Measurements from ENCODE around the gene NANOGP8. TPM values are rescaled to one million over a fixed set of nuclear protein-coding genes. Genes with fewer than 3 reads are reported as not detected.

The NANOGP8 gene
- total RNA-seq, 2 experiments from 2014 or later, result not detected

DNA sequence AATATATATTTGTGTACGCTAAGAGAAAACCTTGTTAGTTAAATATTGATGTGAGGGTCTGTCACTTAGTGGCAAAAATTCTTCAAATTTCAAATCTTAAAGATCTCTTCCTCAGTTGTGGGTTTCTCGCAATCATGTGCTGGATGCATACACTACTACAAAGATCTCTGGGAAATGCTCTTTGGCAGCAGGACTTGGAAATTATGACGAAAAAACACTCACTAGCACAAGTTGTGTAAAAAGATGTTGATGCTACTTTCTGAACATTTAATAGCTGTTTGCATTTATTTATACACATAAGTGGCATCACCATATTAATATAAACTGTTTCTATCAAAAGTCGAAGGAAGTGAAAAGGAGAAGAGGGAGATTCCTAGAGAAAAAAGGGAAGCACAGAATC lies 10.8 kb upstream of the NANOGP8 start:
- no peak for TF ChIP-seq EZH2phosphoT487 (IDR thresholded peaks at IDR 0.05; ENCODE audit: borderline replicate concordance, low read depth, low read length)
- TF ChIP-seq, protein P1, sequence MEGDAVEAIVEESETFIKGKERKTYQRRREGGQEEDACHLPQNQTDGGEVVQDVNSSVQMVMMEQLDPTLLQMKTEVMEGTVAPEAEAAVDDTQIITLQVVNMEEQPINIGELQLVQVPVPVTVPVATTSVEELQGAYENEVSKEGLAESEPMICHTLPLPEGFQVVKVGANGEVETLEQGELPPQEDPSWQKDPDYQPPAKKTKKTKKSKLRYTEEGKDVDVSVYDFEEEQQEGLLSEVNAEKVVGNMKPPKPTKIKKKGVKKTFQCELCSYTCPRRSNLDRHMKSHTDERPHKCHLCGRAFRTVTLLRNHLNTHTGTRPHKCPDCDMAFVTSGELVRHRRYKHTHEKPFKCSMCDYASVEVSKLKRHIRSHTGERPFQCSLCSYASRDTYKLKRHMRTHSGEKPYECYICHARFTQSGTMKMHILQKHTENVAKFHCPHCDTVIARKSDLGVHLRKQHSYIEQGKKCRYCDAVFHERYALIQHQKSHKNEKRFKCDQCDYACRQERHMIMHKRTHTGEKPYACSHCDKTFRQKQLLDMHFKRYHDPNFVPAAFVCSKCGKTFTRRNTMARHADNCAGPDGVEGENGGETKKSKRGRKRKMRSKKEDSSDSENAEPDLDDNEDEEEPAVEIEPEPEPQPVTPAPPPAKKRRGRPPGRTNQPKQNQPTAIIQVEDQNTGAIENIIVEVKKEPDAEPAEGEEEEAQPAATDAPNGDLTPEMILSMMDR (conservative IDR thresholded peaks at IDR 0.05; ENCODE audit: low read length), result no peak
- Histone ChIP-seq H3K36me3 (ENCODE audit: insufficient read depth, low read length) (no peaks in the 10 kb centered on the region), H2AFZ (ENCODE audit: low read length) (no peak overlapping the region), H3K27ac (ENCODE audit: low read depth, low read length, poor library complexity, severe bottlenecking) (no peak overlapping the region), H3K4me3 (ENCODE audit: low read depth, low read length, poor library complexity, severe bottlenecking) (no peak overlapping the region), H3K79me2 (ENCODE audit: insufficient read depth, low read depth, low read length) (no peaks in the 10 kb centered on the region), H3K9me2 (ENCODE audit: insufficient read depth, low read length) (no peaks in the 10 kb centered on the region), H3K4me1 (ENCODE audit: insufficient read depth, low read length, poor library complexity, severe bottlenecking) (no peaks in the 10 kb centered on the region), H3K9me3 (ENCODE audit: low read length) (no peaks in the 10 kb centered on the region), H4K20me1 (ENCODE audit: insufficient read depth, low read length) (no peaks in the 10 kb centered on the region), H3K4me2 (ENCODE audit: low read length) (no peak overlapping the region)
- CTCF ChIA-PET (ENCODE audit: unreplicated experiment), result no interaction called here
- no TSS peak for BruUV-seq (replicated peaks)
- intact Hi-C loops (cut with micrococcal nuclease; ENCODE audit: unreplicated experiment), result no loop called here
- POLR2A ChIA-PET, result no interaction called here
- no peak for DNase-seq (ENCODE audit: low spot score)

DNA sequence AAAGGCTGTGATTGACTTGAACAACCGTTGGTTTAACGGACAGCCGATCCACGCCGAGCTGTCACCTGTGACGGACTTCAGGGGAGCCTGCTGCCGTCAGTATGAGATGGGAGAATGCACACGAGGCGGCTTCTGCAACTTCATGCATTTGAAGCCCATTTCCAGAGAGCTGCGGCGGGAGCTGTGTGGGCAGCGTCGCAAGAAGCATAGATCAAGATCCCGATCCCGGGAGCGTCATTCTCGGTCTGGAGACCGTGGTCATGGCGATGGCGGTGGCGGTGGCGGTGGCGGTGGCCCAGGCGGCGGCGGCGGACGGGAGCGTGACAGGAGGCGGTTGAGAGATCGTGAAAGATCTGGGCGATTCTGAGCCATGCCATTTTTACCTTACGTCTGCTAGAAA lies 7.8 kb upstream of the NANOGP8 start:
- Histone ChIP-seq H2AFZ (ENCODE audit: low read length) (no peak overlapping the region), H3K4me3 (ENCODE audit: low read depth, low read length, poor library complexity, severe bottlenecking) (no peak overlapping the region), H3K27ac (ENCODE audit: low read depth, low read length, poor library complexity, severe bottlenecking) (no peak overlapping the region), H3K79me2 (ENCODE audit: insufficient read depth, low read depth, low read length) (no peaks in the 10 kb centered on the region), H3K36me3 (ENCODE audit: insufficient read depth, low read length) (no peaks in the 10 kb centered on the region), H3K4me2 (ENCODE audit: low read length) (no peak overlapping the region), H3K9me2 (ENCODE audit: insufficient read depth, low read length) (no peaks in the 10 kb centered on the region), H3K4me1 (ENCODE audit: insufficient read depth, low read length, poor library complexity, severe bottlenecking) (no peaks in the 10 kb centered on the region), H4K20me1 (ENCODE audit: insufficient read depth, low read length) (no peaks in the 10 kb centered on the region), H3K9me3 (ENCODE audit: low read length) (no peaks in the 10 kb centered on the region)
- POLR2A ChIA-PET, result interaction anchor here (0.6 kb wide), 1 partner anchor 45 kb away, joined by 4 read pairs; no protein-coding TSS in a partner anchor
- CTCF ChIA-PET (ENCODE audit: unreplicated experiment), result no interaction called here
- no peak for DNase-seq (ENCODE audit: low spot score)
- no peak for TF ChIP-seq EZH2phosphoT487 (IDR thresholded peaks at IDR 0.05; ENCODE audit: borderline replicate concordance, low read depth, low read length)
- TF ChIP-seq, protein P1 (conservative IDR thresholded peaks at IDR 0.05; ENCODE audit: low read length), result no peak
- BruUV-seq (replicated peaks), result no TSS peak
- intact Hi-C loops (cut with micrococcal nuclease; ENCODE audit: unreplicated experiment), result no loop called here

DNA sequence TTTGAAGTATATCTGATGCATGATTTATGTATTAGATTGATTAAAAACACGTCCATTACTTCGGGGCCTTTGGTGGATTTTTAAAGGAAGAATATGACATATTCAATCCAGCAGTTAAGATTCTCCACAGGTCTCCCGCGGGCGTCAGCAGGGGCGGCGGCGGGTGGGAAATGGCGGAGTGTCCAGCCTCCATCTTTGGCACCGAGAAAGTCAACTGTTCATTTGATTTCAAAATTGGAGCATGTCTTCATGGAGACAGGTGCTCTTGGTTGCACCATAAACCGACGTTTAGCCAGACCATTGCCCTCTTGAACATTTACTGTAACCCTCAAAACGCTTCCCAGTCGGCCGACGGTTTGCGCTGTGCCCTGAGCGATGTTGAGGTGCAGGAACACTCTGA lies 7.2 kb upstream of the NANOGP8 start:
- Histone ChIP-seq H3K4me3 (ENCODE audit: low read depth, low read length, poor library complexity, severe bottlenecking) (no peak overlapping the region), H3K4me2 (ENCODE audit: low read length) (no peak overlapping the region), H2AFZ (ENCODE audit: low read length) (no peak overlapping the region), H3K27ac (ENCODE audit: low read depth, low read length, poor library complexity, severe bottlenecking) (no peak overlapping the region), H3K4me1 (ENCODE audit: insufficient read depth, low read length, poor library complexity, severe bottlenecking) (no peaks in the 10 kb centered on the region), H3K9me3 (ENCODE audit: low read length) (no peaks in the 10 kb centered on the region), H4K20me1 (ENCODE audit: insufficient read depth, low read length) (no peaks in the 10 kb centered on the region), H3K36me3 (ENCODE audit: insufficient read depth, low read length) (no peaks in the 10 kb centered on the region), H3K79me2 (ENCODE audit: insufficient read depth, low read depth, low read length) (no peaks in the 10 kb centered on the region), H3K9me2 (ENCODE audit: insufficient read depth, low read length) (no peaks in the 10 kb centered on the region)
- intact Hi-C loops (cut with micrococcal nuclease; ENCODE audit: unreplicated experiment), result no loop called here
- POLR2A ChIA-PET, result no interaction called here
- no TSS peak for BruUV-seq (replicated peaks)
- DNase-seq (ENCODE audit: low spot score), result no peak
- TF ChIP-seq, protein P1 (conservative IDR thresholded peaks at IDR 0.05; ENCODE audit: low read length), result no peak
- no peak for TF ChIP-seq EZH2phosphoT487 (IDR thresholded peaks at IDR 0.05; ENCODE audit: borderline replicate concordance, low read depth, low read length)
- CTCF ChIA-PET (ENCODE audit: unreplicated experiment), result no interaction called here

All from OCI-LY7 (cell line).